DMS 273 treated with DMSO at 0.1 percent for 48 hours (cell line): ENCODE measurements around the gene INKA2.
"Not testable (repeated sequence)": the region's sequence is repeated elsewhere in the genome, so short reads cannot be mapped to it uniquely, and the experiment has no call there.

Source experiments
- DNase-seq: peaks from one replicate; lab custom pipeline; 2025; lab: John Stamatoyannopoulos, UW

The INKA2 gene

GRCh38 chr1:111750856-111751255, 11.7 kb upstream of the INKA2 start:
- DNase-seq: no peak

- no peak for DNase-seq
Observed at GRCh38 chr1:111749628-111750027, 10.4 kb upstream of the INKA2 start.

GRCh38 chr1:111747947-111748346, 8.8 kb upstream of the INKA2 start:
- DNase-seq: no peak

GRCh38 chr1:111747282-111747734, 8.1 kb upstream of the INKA2 start:
- DNase-seq: peak; percentile 48

GRCh38 chr1:111746614-111746999, 7.4 kb upstream of the INKA2 start:
- DNase-seq: no peak

- DNase-seq: no peak
Observed at GRCh38 chr1:111745675-111746613, 6.7 kb upstream of the INKA2 start.

GRCh38 chr1:111743679-111744101, 4.5 kb upstream of the INKA2 start:
- DNase-seq: no peak

GRCh38 chr1:111742938-111743549, 3.8 kb upstream of the INKA2 start:
- DNase-seq: no peak

- not testable (repeated sequence) for DNase-seq
Observed at GRCh38 chr1:111742292-111742691, 3.1 kb upstream of the INKA2 start.

- peak; percentile 35 for DNase-seq
Observed at GRCh38 chr1:111739925-111740765, 950 bp upstream of the INKA2 start.

- peak; percentile 86 for DNase-seq
Observed at GRCh38 chr1:111738436-111739193, 580 bp downstream of the INKA2 start.

GRCh38 chr1:111738133-111738435, 1.1 kb downstream of the INKA2 start:
- no peak for DNase-seq

- DNase-seq: no peak
Observed at GRCh38 chr1:111737216-111738132, 1.7 kb downstream of the INKA2 start.

- DNase-seq: peak; percentile 41
Observed at GRCh38 chr1:111736548-111737215, 2.5 kb downstream of the INKA2 start.

- peak; percentile 96 for DNase-seq
Observed at GRCh38 chr1:111735858-111736544, 3.2 kb downstream of the INKA2 start.

- no peak for DNase-seq
Observed at GRCh38 chr1:111735321-111735720, 3.9 kb downstream of the INKA2 start.

- no peak for DNase-seq
Observed at GRCh38 chr1:111734856-111735255, 4.3 kb downstream of the INKA2 start.

- DNase-seq: no peak
Observed at GRCh38 chr1:111734426-111734825, 4.8 kb downstream of the INKA2 start.

GRCh38 chr1:111733992-111734341, 5.2 kb downstream of the INKA2 start:
- DNase-seq: no peak
